GM10248 (cell line): ENCODE data around the gene SFXN1.

Experiments
- CTCF ChIA-PET: fragments of 300-600 bp; sonication (Branson Sonifier 250); formaldehyde crosslinking; extraction: SDS; loops from one replicate; lab custom pipeline; 2021; ENCODE audit warnings: antibody characterized with exemption; lab: Yijun Ruan, JAX
- POLR2A ChIA-PET: fragments of 350-650 bp; sonication (Branson Sonifier 250); formaldehyde crosslinking; extraction: SDS; loops from one replicate; lab custom pipeline; 2020; ENCODE audit warnings: antibody characterized with exemption; lab: Yijun Ruan, JAX
- DNase-seq: peaks from one replicate; pipeline ENCODE4 v3.0.0; 2012; ENCODE audit errors: extremely low spot score
- TF ChIP-seq, protein P1 (sequence below): IDR thresholded peaks from 2 replicates; pipeline ENCODE4 v1.5.1; 2012; ENCODE audit warnings: mild to moderate bottlenecking, low read depth; ENCODE audit errors: extremely low read depth, missing control alignments, control extremely low read depth

The SFXN1 gene, protein sequence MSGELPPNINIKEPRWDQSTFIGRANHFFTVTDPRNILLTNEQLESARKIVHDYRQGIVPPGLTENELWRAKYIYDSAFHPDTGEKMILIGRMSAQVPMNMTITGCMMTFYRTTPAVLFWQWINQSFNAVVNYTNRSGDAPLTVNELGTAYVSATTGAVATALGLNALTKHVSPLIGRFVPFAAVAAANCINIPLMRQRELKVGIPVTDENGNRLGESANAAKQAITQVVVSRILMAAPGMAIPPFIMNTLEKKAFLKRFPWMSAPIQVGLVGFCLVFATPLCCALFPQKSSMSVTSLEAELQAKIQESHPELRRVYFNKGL

GRCh38 chr5:175478384-175479124 lies at the start of gene SFXN1:
TSS of gene SFXN1 (plus strand) at chr5:175478560. CDS start at chr5:175492104, 13,544 bp downstream.
- TF ChIP-seq, protein P1, sequence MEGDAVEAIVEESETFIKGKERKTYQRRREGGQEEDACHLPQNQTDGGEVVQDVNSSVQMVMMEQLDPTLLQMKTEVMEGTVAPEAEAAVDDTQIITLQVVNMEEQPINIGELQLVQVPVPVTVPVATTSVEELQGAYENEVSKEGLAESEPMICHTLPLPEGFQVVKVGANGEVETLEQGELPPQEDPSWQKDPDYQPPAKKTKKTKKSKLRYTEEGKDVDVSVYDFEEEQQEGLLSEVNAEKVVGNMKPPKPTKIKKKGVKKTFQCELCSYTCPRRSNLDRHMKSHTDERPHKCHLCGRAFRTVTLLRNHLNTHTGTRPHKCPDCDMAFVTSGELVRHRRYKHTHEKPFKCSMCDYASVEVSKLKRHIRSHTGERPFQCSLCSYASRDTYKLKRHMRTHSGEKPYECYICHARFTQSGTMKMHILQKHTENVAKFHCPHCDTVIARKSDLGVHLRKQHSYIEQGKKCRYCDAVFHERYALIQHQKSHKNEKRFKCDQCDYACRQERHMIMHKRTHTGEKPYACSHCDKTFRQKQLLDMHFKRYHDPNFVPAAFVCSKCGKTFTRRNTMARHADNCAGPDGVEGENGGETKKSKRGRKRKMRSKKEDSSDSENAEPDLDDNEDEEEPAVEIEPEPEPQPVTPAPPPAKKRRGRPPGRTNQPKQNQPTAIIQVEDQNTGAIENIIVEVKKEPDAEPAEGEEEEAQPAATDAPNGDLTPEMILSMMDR, result no peak
- peak; percentile 96 for DNase-seq
- CTCF ChIA-PET, result interaction anchor here (1.0 to 5.7 kb wide), 3 partner anchors 12 to 67 kb away, joined by 3 to 62 read pairs (median 5); no protein-coding TSS in a partner anchor
- POLR2A ChIA-PET, result interaction anchor here (0.5 to 1.2 kb wide), 2 partner anchors 10 to 1749 kb away, joined by 3 to 4 read pairs; no protein-coding TSS in a partner anchor

DNA sequence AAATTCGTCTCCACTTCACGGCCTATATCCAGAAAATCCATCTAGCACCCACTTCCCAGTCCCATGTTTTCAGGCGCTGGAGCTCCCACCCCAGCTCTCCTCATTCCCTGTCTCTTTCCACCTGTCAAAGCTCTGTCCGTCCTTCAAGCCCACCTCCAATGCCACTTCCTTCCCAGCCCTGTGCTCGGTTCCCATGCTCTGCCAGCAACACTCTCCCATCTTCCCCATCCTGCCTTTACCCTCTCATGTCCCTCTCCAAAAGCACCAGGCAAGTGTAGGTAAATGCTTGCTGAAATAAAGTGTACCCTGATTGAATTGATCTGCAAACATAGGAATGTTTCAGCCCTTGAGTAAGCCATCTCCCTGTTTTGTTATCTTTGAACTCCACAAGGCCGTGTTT lies 43.6 kb upstream of the SFXN1 start:
- TF ChIP-seq, protein P1, result no peak
- ChIA-PET POLR2A (no interaction called here), CTCF (no interaction called here)
- DNase-seq, result no peak

DNA sequence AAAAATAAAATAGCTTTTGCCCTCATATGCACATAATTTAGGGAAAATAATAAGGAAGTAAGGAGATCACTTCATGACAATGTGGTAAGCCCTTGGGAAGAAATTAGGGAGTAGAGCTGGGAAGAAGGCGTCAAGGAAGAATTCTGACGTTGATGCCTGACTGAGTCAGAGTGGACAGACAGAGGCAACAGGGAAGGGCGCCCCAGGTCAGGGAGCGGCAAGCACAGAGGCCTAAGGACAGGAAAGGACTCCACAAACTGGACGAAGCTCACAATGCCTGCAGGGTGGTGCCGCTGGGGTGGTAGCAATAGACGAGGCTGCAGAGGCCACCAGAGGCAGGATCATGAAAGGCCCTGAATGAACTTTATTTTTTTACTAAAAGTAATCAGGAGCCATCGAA lies 42.0 kb upstream of the SFXN1 start:
- CTCF ChIA-PET, result no interaction called here
- TF ChIP-seq, protein P1, result no peak
- DNase-seq, result no peak
- POLR2A ChIA-PET, result no interaction called here

- ChIA-PET CTCF (no interaction called here), POLR2A (no interaction called here)
- DNase-seq, result no peak
- TF ChIP-seq, protein P1, result no peak
These were observed 40.0 kb upstream of the SFXN1 start for GRCh38 chr5:175438234-175438857.

DNA sequence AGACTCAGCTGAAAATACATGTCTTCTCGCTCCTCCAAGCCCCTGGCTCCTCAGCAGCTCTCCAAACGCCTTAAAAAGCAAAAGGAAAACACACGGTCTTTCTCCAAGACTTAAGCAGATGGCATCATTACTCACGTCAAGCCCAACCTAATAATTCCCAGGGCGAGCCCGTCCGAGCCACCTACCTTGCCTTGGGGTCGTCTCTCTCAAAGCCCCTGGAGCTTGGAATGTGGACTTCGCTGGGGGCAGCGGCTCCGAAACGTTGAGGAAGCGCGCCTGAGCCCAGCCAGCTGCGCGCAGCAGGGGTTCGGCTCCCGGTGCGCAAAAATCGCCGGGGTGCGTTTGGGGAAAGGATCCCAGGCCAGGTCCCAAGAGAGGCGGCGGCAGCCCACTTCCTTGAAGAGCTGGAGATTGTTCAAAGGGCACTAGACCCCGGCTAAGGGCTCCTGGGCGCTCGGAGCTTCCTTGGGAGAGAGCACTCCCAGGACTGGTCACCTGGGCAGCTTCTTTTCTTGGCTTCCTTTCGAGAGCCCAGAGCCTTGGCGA lies 34.8 kb upstream of the SFXN1 start:
- TF ChIP-seq, protein P1, result no peak
- ChIA-PET CTCF (interaction anchor here (0.6 to 1.9 kb wide), 7 partner anchors 11 to 533 kb away, joined by 3 to 9 read pairs (median 3); no protein-coding TSS in a partner anchor), POLR2A (no interaction called here)
- DNase-seq, result no peak
